NCI-H128 (cell line): ENCODE data around the gene RANGRF.

ENCODE experiments used
- DNase-seq: peaks from one replicate; lab custom pipeline; 2025; ENCODE audit not compliant: unreplicated experiment; lab: John Stamatoyannopoulos, UW

RANGRF gene

DNA sequence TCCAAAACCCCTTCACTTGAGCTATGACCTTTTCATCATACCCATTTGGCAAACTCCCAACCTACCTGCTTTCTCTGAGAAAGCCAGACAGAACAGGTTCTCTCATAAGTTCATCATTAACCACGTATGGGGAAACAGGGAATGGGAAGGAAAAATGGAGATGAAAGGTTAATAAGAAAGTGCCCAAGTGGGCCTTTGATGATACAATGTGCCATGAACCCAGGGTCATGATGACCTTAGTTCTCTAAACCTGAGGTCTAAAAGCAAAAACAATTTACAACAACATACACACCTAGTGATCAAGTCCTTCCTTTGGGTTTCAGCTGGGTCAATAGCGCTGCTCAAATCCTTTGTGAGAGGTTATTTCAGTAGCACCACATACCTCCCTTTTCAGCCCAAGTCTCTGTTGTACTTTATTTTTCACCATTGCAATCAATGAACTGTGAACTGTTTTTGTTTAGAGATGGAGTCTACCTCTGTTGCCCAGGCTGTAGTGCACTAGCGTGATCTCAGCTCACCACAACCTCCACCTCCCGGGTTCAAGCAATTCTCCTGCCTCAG, 14.5 kb upstream of the RANGRF start:
- no peak for DNase-seq

DNA sequence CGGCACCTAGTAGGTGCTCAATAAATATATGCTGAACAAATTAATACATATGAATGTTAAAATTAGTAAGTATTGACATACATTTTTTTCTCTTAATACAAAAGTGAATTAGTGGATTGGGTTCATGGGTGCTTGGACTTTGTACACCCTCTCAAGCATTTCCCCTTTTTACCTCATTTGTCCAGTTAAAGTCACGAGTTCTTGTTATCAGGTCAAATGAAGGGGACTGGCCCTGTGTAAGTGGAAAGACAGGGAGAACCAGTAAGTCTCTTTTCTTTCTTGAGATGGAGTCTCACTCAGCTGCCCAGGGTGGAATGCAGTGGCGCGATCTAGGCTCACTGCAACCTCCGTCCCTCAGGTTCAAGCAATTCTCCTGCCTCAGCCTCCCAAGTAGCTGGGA, 13.7 kb upstream of the RANGRF start:
- DNase-seq = no peak

DNA sequence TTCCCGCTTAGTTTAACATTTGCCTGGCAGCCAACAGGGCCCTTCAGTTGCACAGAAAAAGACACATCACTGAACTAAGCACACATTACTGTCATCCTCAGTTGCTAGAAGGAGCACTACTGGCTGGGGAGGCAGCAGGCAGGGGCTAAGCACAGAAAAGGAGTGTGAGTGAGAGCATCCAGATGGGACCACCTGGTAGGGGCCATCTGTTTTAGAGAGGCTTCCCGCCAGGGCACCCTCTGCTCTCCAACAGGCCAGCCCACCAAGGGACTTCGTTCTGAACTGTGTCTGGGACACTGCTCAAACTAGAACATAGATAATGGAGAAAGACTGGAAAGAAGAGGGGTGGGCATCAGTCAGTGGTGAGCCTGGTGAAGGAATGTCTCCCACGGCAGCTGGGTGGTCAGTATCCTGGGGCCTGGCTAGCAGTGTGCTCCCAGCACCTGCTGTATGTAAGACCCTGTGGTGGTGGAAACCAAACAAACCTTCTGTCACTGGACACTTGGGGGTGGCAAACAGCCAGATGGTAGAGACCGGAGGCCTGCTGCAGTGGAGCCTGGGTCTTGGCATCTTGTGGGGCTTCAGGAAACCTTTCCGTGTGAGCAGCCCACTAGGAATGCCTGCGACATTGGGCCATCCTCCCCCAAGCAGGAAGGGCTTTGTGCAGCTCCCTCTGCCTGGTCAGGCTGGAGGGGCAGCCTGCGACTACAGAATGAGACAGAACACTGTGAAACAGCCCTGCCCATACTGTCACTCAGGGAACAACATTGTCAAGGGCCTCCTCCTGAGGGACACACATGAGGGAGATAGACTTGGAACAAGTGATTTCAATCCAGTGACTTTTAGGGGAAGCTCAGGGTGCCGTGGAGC, 12.8 kb upstream of the RANGRF start:
- DNase-seq = no peak

DNA sequence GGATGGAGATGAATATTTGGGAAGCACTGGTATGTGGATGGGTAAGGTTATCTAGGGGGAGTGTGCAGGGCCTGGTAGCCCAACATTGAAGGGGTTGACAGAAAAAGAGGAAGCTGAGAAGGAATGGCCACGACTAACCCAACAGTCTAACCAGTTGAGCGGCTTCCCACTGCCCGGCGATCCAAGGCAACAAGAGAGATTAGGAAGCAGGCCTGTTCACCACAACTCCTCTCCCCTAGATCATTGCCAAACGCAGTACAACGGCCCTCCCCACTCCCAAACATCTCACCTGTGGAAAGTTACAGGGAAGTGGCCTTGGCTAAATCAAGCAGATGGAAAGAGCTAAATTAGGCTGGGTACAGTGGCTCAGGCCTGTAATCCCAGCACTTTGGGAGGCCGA, 11.2 kb upstream of the RANGRF start:
- DNase-seq = no peak

DNA sequence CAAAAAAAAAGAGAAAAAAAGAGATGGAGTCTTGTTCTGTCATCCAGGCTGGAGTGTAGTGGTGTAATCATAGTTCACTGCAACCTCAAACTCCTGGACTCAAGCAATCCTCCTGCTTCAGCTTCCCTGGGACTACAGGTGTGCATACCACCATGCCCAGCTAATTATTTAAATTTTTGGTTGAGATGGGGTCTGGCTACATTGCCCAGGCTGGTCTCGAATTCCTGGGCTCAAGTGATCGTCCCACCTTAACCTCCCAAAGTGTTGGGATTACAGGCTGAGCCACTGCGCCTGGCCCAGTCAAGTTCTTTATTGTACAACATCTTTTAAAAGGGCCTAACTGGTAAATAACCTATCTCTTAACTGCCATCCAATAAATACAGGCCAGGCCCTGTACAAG, 6.1 kb upstream of the RANGRF start:
- DNase-seq = no peak

DNA sequence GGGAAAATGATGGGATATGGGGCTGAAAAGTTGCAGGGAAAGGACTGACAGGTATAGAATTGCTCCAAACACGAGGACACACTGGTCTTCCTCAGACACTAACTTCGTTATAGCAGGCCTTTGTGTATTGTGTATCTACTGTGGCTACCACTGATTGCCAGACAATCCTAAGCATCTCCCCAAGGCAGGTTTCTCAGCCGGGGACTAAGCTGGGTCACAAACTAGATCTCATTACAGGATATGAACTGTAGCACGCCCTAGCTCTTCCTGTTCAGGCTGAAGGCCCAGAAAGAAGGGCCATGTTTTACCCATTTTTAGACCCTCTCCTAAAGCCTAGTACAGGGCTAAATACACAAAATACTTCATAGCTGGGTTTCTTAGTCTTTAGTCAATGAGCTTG, 5.1 kb upstream of the RANGRF start:
- no peak for DNase-seq

DNA sequence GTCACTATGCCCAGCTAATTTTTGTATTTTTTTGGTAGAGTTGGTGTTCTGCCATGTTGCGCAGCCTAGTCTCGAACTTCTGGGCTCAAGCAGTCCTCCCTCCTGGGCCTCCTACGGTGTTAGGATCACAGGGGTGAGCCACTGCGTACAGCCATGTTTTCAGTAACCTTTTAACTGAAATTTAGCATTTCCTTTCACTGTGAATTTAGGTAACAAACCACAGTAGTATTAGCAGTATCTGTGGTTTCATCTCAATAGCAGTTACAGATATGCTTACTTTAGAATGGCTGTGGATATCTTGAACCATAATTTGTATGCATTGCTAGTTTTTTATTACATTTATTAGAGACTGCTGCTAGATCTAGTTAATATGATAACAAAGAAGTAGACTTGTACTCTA, 4.3 kb upstream of the RANGRF start:
- DNase-seq = no peak

DNA sequence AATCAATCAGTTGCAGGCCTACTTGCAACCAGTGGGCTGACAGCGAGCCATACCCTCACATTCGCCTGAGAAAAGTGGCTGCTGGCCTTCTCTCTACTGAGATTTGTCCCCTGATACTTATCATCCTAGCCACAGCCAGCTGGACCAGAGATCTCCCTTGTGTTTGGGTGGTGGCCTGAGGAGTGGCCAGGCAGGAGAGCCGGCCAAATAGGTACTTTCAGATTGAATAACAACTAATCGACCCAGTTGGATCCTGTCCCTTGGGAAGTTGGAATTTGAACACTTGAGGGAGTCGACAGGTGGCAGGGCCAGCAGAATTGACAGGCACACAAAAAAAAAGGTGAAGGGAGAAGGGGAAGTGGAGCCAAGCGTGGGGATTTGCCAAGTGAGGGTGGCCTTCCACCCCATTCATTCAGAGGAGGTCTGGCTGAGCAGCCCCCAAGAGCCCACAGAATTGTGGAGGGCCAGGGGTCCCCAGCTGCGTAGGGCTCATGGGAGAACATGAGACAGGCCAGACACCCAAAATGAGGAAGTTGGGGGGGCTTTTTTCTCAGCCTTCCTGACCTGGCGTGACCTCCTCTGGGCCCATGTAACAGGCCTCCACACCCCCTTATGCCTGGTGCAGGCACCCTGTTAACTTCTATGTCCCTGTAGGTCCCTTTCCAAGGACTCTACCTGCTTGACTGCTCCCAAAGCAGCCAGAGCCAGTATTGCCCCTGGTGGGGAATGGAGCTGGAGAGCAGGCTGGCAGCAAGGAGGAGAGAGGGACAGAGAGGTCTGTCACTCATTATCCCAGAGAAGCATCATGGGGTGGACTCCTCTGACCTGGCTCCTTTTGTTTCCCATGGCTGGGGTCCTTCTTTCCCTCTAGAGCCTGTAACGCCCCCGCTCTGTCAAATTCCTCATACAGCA, 2.9 kb upstream of the RANGRF start:
- no peak for DNase-seq

DNA sequence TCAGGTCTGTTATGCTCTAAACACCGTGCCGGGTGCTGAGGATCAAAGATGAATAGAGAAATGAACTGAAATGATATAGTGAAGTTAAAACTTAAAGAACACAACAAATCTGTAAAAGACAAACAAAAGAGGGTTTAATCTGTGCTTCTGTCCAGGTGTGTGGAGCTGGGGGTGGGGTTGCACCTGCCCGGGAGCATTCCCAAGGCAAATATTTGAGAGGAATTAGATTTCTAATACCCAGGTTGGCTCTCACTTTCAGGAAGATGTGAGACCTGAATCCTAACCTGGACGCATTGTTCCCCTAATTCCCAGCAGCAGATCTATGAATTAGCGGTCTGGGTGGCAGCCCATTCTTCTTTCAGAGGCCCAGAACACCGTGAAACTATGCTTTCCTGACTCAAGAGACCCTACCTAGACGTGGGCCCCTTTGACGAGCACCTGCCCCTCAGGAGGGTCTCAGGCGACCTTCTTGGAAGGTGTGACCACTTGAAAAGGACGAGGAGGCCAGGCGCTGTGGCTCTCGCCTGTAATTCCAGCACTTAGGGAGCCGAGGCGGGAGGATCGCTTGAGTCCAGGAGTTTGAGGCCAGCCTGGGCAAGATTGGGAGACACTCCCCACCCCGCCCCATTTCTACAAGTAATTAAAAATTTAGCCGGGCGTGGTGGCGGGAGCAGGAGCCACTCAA, 677 bp upstream of the RANGRF start:
- no peak for DNase-seq

DNA sequence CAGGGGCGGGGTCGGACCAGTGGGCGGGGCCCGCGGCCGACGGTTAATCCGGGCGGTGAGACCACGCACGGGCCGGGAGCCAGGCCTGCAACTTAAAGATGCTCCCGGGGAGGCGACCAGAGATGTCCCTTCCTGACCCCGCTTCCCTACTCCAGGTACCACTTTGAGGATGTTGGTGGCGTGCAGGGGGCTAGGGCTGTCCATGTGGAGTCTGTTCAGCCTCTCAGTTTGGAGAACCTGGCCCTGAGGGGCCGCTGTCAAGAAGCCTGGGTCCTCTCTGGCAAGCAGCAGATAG, 580 bp downstream of the RANGRF start:
- no peak for DNase-seq

DNA sequence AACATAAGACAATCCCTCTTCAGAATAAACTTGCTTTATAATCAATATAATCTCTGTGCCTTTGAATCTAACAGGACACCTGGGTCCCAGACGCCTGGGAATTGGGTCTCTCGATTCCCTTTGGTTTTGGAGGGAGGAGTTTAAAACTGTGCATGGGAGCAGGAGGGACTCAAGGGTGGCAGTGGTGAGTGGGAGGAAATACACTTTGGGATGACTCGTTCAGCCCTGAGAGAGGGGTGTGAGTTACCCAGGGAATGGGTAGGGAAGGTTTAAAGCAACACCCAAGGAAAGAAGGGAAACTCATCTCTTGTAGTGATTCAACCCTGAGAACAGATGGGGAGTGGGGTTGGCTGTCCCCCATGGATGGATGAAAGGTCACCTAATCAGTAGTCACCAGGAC, 1.6 kb downstream of the RANGRF start:
- no peak for DNase-seq

DNA sequence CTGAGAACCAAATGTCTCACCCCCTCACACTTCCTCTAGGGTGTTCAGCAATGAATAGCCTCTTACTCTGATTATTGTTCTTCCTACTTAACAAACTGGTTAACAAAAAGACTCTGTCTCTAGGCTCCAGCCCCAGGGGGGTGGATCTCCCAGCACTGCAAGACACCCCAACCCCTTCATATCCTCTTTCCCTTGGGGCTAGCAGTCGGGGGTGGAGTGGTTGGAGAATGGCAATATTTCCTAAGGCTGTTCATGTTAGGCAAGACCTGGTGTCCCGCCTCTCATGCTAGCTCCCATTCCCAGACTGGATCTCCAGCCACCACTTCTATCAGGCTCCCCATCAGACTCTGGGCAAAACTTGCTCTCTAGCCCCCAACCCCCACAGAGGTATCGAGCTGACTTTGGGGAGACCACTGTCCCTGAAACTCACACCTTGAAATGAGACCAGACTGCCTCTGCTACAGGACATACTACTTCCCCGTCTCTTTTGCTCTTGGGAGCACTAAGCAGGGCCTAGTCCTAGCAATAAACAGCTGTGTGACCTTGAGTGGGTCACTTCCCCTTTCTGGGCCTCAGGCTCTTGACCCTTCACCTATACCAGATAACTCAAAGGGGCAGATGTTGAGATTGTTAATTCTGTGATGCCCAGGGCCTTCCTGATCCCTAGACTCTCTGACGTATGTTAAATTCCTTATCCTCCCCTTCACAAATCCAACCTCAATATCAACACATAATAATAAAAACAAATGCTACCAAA, 4.3 kb downstream of the RANGRF start:
- DNase-seq = no peak

DNA sequence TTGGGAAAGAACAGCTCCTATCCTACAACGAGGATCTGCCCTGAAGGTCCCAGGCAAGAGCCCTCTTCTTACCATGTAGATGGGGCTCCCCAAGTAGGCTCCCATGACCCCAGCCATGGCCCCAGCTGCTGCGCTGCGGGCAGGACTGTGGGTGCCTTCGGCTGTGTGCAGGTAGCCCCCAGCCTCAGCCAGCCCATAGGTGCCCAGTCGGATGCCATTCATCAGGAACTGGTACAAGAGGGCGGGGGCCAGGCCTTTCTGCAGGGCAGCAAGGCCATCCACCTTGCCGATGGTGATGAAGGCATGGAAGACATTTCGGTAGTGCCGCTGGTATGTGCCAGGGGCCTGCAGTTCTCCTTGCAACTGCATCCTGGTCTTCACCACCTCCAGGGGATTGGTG, 5.9 kb downstream of the RANGRF start:
- no peak for DNase-seq

DNA sequence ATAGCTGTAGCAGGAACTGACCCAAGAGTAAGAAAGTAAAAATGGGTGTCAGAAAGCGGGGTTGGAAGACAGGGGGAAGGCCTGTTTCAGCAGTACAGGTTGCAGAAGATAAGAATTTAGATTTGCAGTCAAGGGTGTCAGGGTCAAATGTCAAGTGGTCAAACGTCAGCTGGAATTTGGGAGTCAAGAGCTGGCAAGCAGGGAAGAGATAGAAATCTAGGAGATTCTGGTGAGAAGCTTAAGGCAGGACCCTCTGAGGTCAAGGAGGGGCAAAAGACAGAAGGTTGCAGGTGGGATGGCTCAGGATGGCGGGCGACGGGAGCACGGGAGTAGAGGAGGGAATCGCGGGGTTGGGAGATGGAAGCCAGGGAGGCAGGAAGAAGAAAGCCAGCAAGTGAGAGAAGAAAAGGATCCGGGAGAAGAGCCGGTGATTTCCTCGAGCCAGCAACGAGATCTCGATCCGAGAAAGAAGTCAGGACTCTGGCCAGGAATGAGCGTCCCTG, 6.4 kb downstream of the RANGRF start:
- DNase-seq = no peak

DNA sequence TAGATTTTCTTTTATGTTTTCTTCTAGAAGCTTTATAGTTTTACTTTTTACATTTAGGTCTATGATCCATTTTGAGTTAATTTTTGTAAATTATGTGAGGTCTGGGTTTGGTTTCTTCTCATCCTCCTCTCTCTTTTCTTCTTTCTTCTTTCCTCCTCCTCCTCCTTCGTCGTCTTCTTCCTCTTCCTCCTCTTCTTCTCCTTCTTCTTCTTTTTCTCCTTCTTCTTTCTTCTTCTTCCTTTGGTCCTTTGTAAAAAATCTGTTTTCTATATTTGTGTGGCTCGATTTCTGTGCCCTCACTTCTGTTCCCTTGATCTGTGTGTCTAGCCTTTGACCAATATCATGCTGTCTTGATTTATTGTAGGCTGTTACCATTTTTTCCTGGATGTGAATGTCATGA, 11.8 kb downstream of the RANGRF start:
- DNase-seq = no peak

DNA sequence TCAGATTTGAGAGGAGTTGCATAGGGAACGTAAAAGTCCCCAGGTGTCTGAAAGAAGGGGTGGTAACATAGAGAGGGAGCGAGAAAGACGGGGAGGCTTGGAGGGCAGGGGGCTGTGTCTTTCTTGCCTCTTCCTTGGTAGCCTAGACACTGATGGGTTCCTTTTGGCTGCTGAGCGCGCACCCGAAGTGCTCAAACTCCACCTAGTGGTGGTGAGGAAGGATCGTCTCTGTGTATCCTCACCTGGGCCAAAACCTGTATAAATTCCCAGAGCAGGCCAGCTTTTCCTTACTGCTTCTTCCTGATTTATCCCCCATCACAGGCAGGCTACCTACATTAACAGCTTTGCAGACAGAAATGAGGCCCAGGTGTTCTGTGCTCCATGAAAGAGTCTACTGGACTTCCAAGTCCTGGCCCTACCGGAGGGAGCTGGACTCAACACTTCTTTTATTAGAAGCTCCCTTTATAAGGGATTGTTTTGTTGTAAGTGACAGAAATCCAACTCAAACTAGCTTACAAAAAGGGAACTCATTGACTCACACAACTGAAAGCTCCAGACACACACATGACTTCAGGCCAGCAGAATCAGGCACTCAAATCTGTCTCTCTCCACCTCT, 12.3 kb downstream of the RANGRF start:
- peak; percentile 28 for DNase-seq

DNA sequence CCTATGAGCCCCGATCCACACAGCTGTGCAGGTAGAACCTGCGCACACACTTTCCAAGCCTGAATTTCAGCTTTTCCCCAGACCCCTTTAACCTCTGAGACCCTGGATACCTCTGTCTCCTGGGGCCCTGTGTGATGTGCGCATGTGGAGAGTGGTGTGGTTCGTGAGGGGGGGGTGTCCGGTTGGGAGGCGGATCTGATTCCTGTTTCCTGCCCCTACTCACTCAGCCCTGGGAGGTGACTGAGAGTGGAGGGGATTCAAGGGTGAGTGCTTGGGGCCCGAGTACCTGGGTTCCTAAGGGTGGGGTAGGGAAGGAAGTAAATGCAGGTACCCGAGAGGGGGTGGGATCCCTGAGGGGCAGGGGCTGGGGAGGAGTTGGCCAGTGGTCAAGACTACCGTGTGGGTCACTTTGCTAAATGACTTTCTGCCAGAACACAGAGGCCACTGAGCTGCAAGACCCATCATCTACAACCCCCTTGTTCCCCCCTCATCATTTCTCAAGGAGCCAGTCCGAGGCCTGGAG, 22.2 kb downstream of the RANGRF start:
- DNase-seq = no peak

DNA sequence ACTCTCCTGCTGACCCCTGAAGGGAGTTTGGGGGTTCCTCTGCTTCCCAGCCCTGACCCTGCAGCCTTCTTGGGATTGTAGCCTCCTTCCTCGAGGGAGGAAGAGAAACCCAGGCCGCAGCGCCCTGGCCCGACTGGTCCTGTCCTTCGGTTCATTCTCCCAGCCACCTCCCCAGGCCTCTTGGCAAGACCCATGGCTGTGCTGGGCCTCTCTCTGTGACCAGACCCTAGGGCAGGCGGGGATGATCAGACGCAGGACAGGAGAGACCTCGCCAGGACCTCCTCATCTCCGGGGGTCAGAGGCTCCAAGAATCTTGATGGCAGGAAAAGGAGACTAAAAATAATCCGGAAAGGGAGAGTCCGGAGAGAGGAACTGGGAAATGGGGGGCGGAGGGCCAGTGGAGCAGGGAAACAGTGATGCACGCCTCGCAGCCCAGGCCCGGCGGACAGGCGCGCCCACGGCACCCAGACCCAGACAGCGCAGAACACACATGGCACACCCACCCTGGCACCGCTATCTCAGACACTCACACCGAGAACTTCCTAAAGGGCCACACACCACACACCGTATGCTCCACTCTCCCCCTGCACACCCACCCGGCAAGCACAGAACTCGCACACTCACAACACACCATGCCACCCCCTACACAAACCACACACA, 22.8 kb downstream of the RANGRF start:
- no peak for DNase-seq

DNA sequence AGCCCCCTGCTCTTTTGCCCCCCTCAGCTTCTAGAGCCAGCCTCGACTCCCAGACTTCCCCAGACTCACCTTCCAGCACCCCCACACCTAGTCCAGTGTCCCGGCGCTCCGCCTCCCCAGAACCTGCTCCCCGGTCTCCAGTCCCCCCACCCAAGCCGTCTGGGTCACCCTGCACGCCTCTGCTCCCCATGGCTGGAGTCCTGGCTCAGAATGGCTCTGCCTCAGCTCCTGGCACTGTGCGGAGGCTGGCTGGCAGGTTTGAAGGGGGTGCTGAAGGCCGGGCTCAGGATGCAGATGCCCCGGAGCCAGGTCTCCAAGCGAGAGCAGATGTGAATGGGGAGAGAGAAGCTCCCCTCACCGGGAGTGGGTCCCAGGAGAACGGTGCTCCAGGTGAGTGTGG, 23.8 kb downstream of the RANGRF start:
- no peak for DNase-seq
